ENCODE measurements around the gene NECTIN4. TPM values are rescaled to one million over a fixed set of nuclear protein-coding genes. Genes with fewer than 3 reads are reported as not detected.

NECTIN4 gene
- total and polyA plus RNA-seq, 2 of the 13 experiments (the other 11 are each of a cell fraction or from before 2014, with no cell fraction given): 5.9 to 12.4 TPM

GRCh38 chr1:161045736-161046604, 43.4 kb downstream of the NECTIN4 start, which contains the start of gene USF1 (continued):
- TF ChIP-seq IRF1 (CRISPR knock-in tag; IDR thresholded peaks at IDR 0.05; ENCODE audit: low read depth) (no peak), ZNF616 (CRISPR knock-in tag; IDR thresholded peaks at IDR 0.05; ENCODE audit: low read depth) (no peak), SALL2 (CRISPR knock-in tag; IDR thresholded peaks at IDR 0.05) (no peak), ZBTB49 (CRISPR knock-in tag; IDR thresholded peaks at IDR 0.05; ENCODE audit: borderline replicate concordance) (no peak), HIC2 (CRISPR knock-in tag; IDR thresholded peaks at IDR 0.05; ENCODE audit: low read depth) (no peak), FUBP1 (CRISPR knock-in tag; IDR thresholded peaks at IDR 0.05; ENCODE audit: borderline replicate concordance) (no peak), KMT2B (CRISPR knock-in tag; IDR thresholded peaks at IDR 0.05) (0 out of 2 replicates have a peak, but pooled peaks have one; percentile 27), SMAD1 (CRISPR knock-in tag; IDR thresholded peaks at IDR 0.05; ENCODE audit: borderline replicate concordance, low read depth) (0 out of 2 replicates have a peak, but pooled peaks have one; percentile 33), ZSCAN5A (CRISPR knock-in tag; IDR thresholded peaks at IDR 0.05; ENCODE audit: borderline replicate concordance) (0 out of 2 replicates have a peak, but pooled peaks have one; percentile 17), GZF1 (CRISPR knock-in tag; IDR thresholded peaks at IDR 0.05) (no peak), HOXD1 (CRISPR knock-in tag; IDR thresholded peaks at IDR 0.05) (peak; percentile 29; the same call in 1 of the 2 replicates), ZNF281 (CRISPR knock-in tag; IDR thresholded peaks at IDR 0.05; ENCODE audit: borderline replicate concordance) (0 out of 2 replicates have a peak, but pooled peaks have one; percentile 9), ZNF235 (CRISPR knock-in tag; IDR thresholded peaks at IDR 0.05; ENCODE audit: borderline replicate concordance) (0 out of 2 replicates have a peak, but pooled peaks have one; percentile 30), MIER2 (CRISPR knock-in tag; IDR thresholded peaks at IDR 0.05) (no peak), TBP (CRISPR knock-in tag; IDR thresholded peaks at IDR 0.05) (no peak), ATF7-NPFF (CRISPR knock-in tag; IDR thresholded peaks at IDR 0.05; ENCODE audit: low read depth) (no peak)

All from HepG2 (cell line).